A673 (cell line): ENCODE measurements around the gene NUMA1. TPM values are rescaled to one million over a fixed set of nuclear protein-coding genes. Genes with fewer than 3 reads are reported as not detected.

ENCODE experiments used
- BruUV-seq: library from RNA; stranded (reverse); fragments of 400-500 nt; replicated peaks from 2 replicates; lab custom pipeline; 2021; lab: Mats Ljungman, UMichigan
- CTCF ChIA-PET: fragments of 300-600 bp; sonication (Branson Sonifier 250); formaldehyde crosslinking; loops from one replicate; lab custom pipeline; 2022; ENCODE audit warnings: antibody characterized with exemption; lab: Charles Lee
- POLR2A ChIA-PET: fragments of 300-600 bp; sonication (Branson Sonifier 250); formaldehyde crosslinking; loops from one replicate; lab custom pipeline; 2022; ENCODE audit warnings: antibody characterized with exemption; ENCODE audit not compliant: low non-redundant PET; lab: Charles Lee
- DNase-seq: peaks from one replicate; pipeline ENCODE4 v3.0.0-alpha.2; 2015; ENCODE audit warnings: low spot score
- H3K27ac ChIP-seq: fragments of 200-600 bp; sonication (generic); 2 replicates; pipeline ENCODE4 v1.5.1; 2016; ENCODE audit warnings: mixed run types, low read depth, mild to moderate bottlenecking, mixed read lengths, antibody characterized with exemption, low read length; ENCODE audit not compliant: poor library complexity, severe bottlenecking
- H3K27me3 ChIP-seq: fragments of 200-600 bp; sonication (generic); replicated peaks from 2 replicates; pipeline ENCODE4 v1.6.1; 2017; ENCODE audit warnings: mixed run types, low read depth, mild to moderate bottlenecking, mixed read lengths, antibody characterized with exemption, low read length; ENCODE audit not compliant: insufficient read depth, poor library complexity
- H3K36me3 ChIP-seq: fragments of 200-600 bp; sonication (generic); 2 replicates; pipeline ENCODE4 v1.6.1; 2016; ENCODE audit warnings: mixed run types, mild to moderate bottlenecking, mixed read lengths, antibody characterized with exemption, low read length; ENCODE audit not compliant: insufficient read depth, poor library complexity, severe bottlenecking
- H3K4me1 ChIP-seq: fragments of 200-600 bp; sonication (generic); 2 replicates; pipeline ENCODE4 v1.6.1; 2017; ENCODE audit warnings: mixed run types, mild to moderate bottlenecking, mixed read lengths, antibody characterized with exemption, low read length; ENCODE audit not compliant: insufficient read depth, poor library complexity, severe bottlenecking
- H3K4me3 ChIP-seq: fragments of 200-600 bp; sonication (generic); 2 replicates; pipeline ENCODE4 v1.5.1; 2016; ENCODE audit warnings: low read depth, mixed run types, mild to moderate bottlenecking, mixed read lengths, low read length; ENCODE audit not compliant: poor library complexity, severe bottlenecking
- H3K9me3 ChIP-seq: fragments of 200-600 bp; sonication (generic); 2 replicates; pipeline ENCODE4 v1.6.1; 2016; ENCODE audit warnings: mixed run types, low read depth, mild to moderate bottlenecking, mixed read lengths, antibody characterized with exemption, low read length; ENCODE audit not compliant: poor library complexity, severe bottlenecking
- EZH2 ChIP-seq: fragments of 200-600 bp; sonication (generic); IDR thresholded peaks from 2 replicates; pipeline ENCODE4 v1.6.1; 2017; ENCODE audit warnings: borderline replicate concordance, low read depth, mild to moderate bottlenecking, mixed read lengths, antibody characterized with exemption, low read length; ENCODE audit not compliant: poor library complexity, severe bottlenecking
- intact Hi-C: fragments of 100-400 bp; cut with micrococcal nuclease; formaldehyde crosslinking; loops from one replicate; pipeline ENCODE4 v1.10.0; 2022; ENCODE audit not compliant: unreplicated experiment
- total RNA-seq: library from RNA; stranded (reverse); gene quantifications from 2 replicates; pipeline ENCODE4 v1.2.3, GENCODE V29; 2021
- TF ChIP-seq, protein P1 (sequence below): fragments of 300-800, 200-600 bp; sonication (generic); conservative IDR thresholded peaks from 2 replicates; pipeline ENCODE4 v1.5.1; 2017; ENCODE audit warnings: low read depth, mild to moderate bottlenecking, antibody characterized with exemption, low read length, moderate library complexity, mixed read lengths

The NUMA1 gene
- total RNA-seq, 1 experiment from 2014 or later = 216 TPM

DNA sequence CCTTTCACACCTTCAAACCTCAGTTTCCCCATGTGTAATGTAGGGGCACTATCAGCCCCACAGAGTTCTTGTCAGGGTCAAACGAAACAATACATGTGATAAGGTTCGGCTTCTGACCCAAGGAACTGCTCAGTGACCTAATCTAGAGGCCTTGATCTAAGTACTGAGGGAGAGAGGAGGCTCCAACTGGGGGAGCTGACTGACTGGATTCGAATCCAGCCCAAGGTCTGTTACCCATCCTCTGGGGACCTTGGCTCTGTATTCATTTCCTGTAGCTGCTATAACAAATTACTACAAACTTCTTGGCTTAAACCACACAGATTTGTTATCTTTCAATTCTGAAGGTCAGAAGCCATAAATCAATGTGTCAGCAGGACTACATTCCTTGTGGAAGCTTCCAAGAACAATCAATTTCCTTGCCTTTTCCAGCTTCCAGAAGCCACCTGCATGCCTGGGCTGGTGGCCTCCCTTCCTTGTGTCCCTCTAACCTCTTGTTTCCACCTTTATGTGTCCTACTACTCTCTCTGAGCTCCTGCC is 42.8 kb upstream of the NUMA1 start:
- Histone ChIP-seq H3K4me1 (no peaks in the 10 kb centered on the region), H3K27me3 (no peaks in the 10 kb centered on the region), H3K36me3 (no peaks in the 10 kb centered on the region), H3K9me3 (peaks cover 11% of the 10 kb centered on the region), H3K4me3 (no peak overlapping the region), H3K27ac (no peak overlapping the region)
- TF ChIP-seq, protein P1, sequence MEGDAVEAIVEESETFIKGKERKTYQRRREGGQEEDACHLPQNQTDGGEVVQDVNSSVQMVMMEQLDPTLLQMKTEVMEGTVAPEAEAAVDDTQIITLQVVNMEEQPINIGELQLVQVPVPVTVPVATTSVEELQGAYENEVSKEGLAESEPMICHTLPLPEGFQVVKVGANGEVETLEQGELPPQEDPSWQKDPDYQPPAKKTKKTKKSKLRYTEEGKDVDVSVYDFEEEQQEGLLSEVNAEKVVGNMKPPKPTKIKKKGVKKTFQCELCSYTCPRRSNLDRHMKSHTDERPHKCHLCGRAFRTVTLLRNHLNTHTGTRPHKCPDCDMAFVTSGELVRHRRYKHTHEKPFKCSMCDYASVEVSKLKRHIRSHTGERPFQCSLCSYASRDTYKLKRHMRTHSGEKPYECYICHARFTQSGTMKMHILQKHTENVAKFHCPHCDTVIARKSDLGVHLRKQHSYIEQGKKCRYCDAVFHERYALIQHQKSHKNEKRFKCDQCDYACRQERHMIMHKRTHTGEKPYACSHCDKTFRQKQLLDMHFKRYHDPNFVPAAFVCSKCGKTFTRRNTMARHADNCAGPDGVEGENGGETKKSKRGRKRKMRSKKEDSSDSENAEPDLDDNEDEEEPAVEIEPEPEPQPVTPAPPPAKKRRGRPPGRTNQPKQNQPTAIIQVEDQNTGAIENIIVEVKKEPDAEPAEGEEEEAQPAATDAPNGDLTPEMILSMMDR = no peak
- no peak for TF ChIP-seq EZH2
- DNase-seq = no peak
- ChIA-PET CTCF (no interaction called here), POLR2A (interaction anchor here (0.7 kb wide), 1 partner anchor 26 kb away, joined by 3 read pairs; no protein-coding TSS in a partner anchor)
- BruUV-seq = no TSS peak
- intact Hi-C loops = no loop called here

DNA sequence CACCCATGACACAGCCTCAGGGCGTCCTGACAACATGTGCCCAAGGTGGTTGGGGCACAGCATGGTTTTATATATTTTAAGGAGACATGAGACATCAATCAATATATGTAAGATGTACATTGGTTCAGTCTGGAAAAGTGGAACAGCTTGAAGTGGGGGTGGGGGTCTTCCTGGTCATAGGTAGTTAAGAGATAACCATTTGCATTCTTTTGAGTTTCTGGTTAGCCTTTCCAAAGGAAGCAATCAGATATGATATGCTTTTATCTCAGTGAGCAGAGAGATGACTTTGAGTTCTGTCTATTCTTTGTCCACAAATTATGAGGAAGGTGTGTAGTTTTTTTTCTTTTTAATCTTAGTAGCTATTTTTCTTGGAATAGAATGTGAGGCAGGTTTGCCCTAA is 42.3 kb upstream of the NUMA1 start:
- intact Hi-C loops = no loop called here
- no peaks in the 10 kb centered on the region for H3K4me1 ChIP-seq

DNA sequence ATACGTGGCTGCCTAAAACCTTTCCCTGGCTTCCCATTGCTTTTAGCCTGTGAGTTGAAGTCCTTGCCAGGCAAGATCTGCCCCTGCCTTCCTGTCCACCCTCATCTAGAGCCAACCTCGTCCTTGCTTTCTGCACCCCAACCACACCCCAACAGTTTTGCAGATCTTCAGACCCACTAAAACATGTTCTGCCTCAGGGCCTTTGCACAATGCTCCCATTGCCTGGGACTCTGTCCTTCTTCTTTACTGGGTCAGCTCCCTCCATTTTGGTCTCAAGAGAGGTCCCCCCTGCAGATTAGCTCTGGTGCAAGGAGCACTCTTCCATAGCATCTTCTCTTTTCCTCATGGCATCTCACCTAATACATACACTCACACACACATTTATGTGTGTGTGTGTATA is 40.6 kb upstream of the NUMA1 start:
- no peak for DNase-seq
- no peak overlapping the region for H3K4me3 ChIP-seq
- TF ChIP-seq, protein P1 = no peak
- no peak for TF ChIP-seq EZH2
- no peaks in the 10 kb centered on the region for H3K4me1 ChIP-seq
- no peak overlapping the region for H3K27ac ChIP-seq
- H3K36me3 ChIP-seq = no peaks in the 10 kb centered on the region
- no peaks in the 10 kb centered on the region for H3K9me3 ChIP-seq
- intact Hi-C loops = no loop called here
- H3K27me3 ChIP-seq = no peaks in the 10 kb centered on the region
- BruUV-seq = no TSS peak
- ChIA-PET POLR2A (no interaction called here), CTCF (no interaction called here)

More for the DNA sequence above, 42.3 kb upstream of the NUMA1 start:
- no peak for DNase-seq
- H3K9me3 ChIP-seq = peaks cover 6% of the 10 kb centered on the region
- H3K27me3 ChIP-seq = no peaks in the 10 kb centered on the region
- ChIA-PET CTCF (no interaction called here), POLR2A (no interaction called here)
- TF ChIP-seq EZH2 = no peak
- TF ChIP-seq, protein P1 = no peak
- H3K4me3 ChIP-seq = no peak overlapping the region
- BruUV-seq = no TSS peak
- H3K36me3 ChIP-seq = no peaks in the 10 kb centered on the region
- no peak overlapping the region for H3K27ac ChIP-seq
